Thoracic aorta (tissue), 2 donors: ENCODE measurements around the gene RHEB. TPM values are rescaled to one million over a fixed set of nuclear protein-coding genes. Genes with fewer than 3 reads are reported as not detected.

Experiments
- ATAC-seq: fragments of 150-250 bp; one replicate; pipeline ENCODE4 v1.8.0; 2017; ENCODE audit warnings: low read depth; ENCODE audit not compliant: insufficient number of reproducible peaks, low FRiP score
- DNase-seq: peaks from one replicate; pipeline ENCODE4 v3.0.0-alpha.2; 2020; ENCODE audit warnings: low spot score
- H3K27ac ChIP-seq, 2 donors: fragments of 200-600 bp; sonication (generic); 1 replicate in 1 of 2; 2 replicates in 1 of 2; pipeline ENCODE4 v1.5.1; 2016; ENCODE audit warnings: mild to moderate bottlenecking in 2 of 2, moderate library complexity in 2 of 2
- H3K27me3 ChIP-seq: fragments of 200-600 bp; sonication (generic); replicated peaks from 2 replicates; pipeline ENCODE4 v1.6.0; 2016; ENCODE audit warnings: mild to moderate bottlenecking; ENCODE audit not compliant: insufficient read depth
- H3K36me3 ChIP-seq: fragments of 200-600 bp; sonication (generic); one replicate; pipeline ENCODE4 v1.5.1; 2016
- H3K4me1 ChIP-seq, 2 donors: fragments of 200-600 bp; sonication (generic); 1 replicate in 1 of 2; 2 replicates in 1 of 2; pipeline versions ENCODE4 v1.5.1 to v1.6.0; 2016; ENCODE audit warnings: low read depth in 2 of 2, mild to moderate bottlenecking in 1 of 2; ENCODE audit not compliant: control insufficient read depth in 1 of 2
- H3K4me3 ChIP-seq: fragments of 200-600 bp; sonication (generic); 2 replicates; pipeline ENCODE4 v1.5.1; 2016; ENCODE audit warnings: mild to moderate bottlenecking
- H3K9me3 ChIP-seq: fragments of 200-600 bp; sonication (generic); 2 replicates; pipeline ENCODE4 v1.5.1; 2016
- total RNA-seq, 2 donors: library from RNA; depleted of rRNA; stranded (reverse); fragments of >200 nt; gene quantifications; one replicate each; pipeline versions ENCODE4 v1.1.0 to v1.2.3, GENCODE V29; 2016
- TF ChIP-seq, protein P1 (sequence below): fragments of 200-600 bp; sonication (generic); IDR thresholded peaks from one replicate; pipeline ENCODE4 v1.5.1; 2019; ENCODE audit warnings: antibody characterized with exemption

The RHEB gene
- total RNA-seq, 2 donors from 2014 or later = 88.9 to 102 TPM

DNA sequence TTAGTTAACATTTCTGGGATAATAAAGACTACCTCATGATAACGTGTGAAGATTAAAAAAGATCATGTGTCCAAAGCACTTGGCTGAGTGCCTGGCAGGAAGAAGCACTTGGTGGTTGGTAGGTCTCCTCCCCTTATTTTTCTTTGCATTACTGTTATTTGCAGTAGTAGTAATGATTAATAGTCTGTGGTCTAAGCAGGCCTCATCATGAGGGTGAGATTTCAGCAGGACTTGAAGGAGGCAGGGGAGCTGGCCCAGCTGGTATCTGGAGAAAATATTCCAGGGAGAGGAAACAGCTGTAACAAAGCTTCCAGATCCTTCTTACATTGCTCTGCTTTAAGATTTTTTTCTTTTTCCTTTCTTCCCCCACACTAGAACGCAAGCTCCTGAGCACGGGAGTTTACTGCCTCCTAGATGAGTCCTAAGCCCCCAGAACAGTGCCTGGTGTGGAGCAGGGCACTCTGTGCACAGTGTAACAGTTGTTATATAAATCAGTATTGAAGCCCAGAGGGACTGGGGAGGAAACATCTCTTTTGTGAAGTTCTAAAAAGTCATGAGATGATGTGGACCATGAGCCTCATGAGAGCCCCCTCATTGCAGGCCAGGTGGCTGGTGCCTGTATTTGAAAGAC lies 31.1 kb upstream of the RHEB start:
- no peaks in the 10 kb centered on the region for H3K9me3 ChIP-seq
- H3K4me3 ChIP-seq = no peak overlapping the region
- no peaks in the 10 kb centered on the region for H3K36me3 ChIP-seq
- ATAC-seq = no peak
- DNase-seq = no peak
- H3K27me3 ChIP-seq = no peaks in the 10 kb centered on the region
- peaks cover 0 to 10% of the 10 kb centered on the region in 2 donors for H3K4me1 ChIP-seq
- H3K27ac ChIP-seq = no peak overlapping the region
- TF ChIP-seq, protein P1, sequence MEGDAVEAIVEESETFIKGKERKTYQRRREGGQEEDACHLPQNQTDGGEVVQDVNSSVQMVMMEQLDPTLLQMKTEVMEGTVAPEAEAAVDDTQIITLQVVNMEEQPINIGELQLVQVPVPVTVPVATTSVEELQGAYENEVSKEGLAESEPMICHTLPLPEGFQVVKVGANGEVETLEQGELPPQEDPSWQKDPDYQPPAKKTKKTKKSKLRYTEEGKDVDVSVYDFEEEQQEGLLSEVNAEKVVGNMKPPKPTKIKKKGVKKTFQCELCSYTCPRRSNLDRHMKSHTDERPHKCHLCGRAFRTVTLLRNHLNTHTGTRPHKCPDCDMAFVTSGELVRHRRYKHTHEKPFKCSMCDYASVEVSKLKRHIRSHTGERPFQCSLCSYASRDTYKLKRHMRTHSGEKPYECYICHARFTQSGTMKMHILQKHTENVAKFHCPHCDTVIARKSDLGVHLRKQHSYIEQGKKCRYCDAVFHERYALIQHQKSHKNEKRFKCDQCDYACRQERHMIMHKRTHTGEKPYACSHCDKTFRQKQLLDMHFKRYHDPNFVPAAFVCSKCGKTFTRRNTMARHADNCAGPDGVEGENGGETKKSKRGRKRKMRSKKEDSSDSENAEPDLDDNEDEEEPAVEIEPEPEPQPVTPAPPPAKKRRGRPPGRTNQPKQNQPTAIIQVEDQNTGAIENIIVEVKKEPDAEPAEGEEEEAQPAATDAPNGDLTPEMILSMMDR = no peak

DNA sequence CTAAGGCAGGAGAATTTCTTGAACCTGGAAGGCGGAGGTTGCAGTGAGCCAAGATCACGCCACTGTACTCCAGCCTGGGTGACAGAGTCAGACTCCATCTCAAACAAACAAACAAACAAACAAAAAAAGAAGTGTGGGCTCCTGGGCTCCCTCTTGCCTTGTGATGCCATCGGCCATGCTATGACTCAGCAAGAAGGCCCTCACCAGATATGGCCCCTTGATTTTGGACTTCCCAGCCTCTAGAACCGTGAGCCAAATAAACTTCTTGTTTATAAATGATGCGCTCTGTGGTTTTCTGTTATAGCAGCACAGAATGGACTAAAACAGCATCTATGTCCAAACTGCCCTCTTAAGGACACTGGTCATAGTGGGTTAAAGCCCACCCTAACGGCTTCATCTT lies 29.9 kb upstream of the RHEB start:
- Histone ChIP-seq H3K27me3 (no peaks in the 10 kb centered on the region), H3K9me3 (no peaks in the 10 kb centered on the region), H3K27ac (no peak overlapping the region), H3K4me3 (no peak overlapping the region), H3K4me1 (peaks cover 0 to 10% of the 10 kb centered on the region in 2 donors), H3K36me3 (no peaks in the 10 kb centered on the region)
- TF ChIP-seq, protein P1 = no peak
- no peak for DNase-seq
- no peak for ATAC-seq

DNA sequence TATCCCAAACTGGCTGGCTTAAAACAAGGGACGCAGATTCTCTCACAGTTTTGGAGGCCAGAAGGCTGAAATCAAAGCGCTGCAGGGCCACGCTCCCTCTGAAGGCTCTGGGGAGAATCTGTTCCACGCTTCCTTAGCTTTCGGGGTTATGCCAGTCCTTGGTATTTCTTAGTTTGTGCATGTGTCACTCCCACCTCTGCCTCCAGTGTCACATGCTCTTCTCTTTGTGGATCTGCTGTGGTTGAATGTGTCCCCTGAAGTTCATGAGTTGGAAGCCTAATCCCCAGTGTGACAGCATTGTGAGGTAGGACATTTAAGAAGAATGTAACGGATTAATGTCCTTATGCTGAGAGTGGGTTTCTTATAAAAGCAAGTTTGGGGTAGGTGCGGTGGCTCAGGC lies 29.4 kb upstream of the RHEB start:
- H3K36me3 ChIP-seq = no peaks in the 10 kb centered on the region
- H3K9me3 ChIP-seq = no peaks in the 10 kb centered on the region
- H3K4me1 ChIP-seq = peaks cover 0 to 10% of the 10 kb centered on the region in 2 donors
- H3K27ac ChIP-seq = no peak overlapping the region
- DNase-seq (no peak), ATAC-seq (no peak)
- H3K27me3 ChIP-seq = no peaks in the 10 kb centered on the region
- no peak overlapping the region for H3K4me3 ChIP-seq
- TF ChIP-seq, protein P1 = no peak

DNA sequence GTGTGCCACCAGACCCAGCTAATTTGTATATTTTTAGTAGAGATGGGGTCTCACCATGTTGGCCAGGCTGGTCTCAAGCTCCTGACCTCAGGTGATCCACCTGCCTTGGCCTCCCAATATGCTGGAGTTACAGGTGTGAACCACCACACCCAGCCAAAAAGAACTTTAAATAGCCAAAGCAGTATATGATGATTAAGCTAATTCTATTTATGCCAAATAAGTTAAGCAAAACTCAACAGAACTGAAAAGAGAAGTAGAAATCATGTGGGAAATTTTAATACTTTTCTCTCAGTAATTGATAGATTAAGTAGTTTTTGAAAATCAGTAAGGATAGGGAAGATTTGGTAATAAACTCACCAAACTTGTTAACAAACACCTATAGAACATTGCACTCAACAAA lies 24.5 kb upstream of the RHEB start:
- peaks cover under 1 to 9% of the 10 kb centered on the region in 2 donors for H3K4me1 ChIP-seq
- H3K4me3 ChIP-seq = no peak overlapping the region
- TF ChIP-seq, protein P1 = no peak
- no peak for ATAC-seq
- H3K27me3 ChIP-seq = no peaks in the 10 kb centered on the region
- no peak for DNase-seq
- H3K36me3 ChIP-seq = no peaks in the 10 kb centered on the region
- no peak overlapping the region for H3K27ac ChIP-seq
- H3K9me3 ChIP-seq = no peaks in the 10 kb centered on the region

DNA sequence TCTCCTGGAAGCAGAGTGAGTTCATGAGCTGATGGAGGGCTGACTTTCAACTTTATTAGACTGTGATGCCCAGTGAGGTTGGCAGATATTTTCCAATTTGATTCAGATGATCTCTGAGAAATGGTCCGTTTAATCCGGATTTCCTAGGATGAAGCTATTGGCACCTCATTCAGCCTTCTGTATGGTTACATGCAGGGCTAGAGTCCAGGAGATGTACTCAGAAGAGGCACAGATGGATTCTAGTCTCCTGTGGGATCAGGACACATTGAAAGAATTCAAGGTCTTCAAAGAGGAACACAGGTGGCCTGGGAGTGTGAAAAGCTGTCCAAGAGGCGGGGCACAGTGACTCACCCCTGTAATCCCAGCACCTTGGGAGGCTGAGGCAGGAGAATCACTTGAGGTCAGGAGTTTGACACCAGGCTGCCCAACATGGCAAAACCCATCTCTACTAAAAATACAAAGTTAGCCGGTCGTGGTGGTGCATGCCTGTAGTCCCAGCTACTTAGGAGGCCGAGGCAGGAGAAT lies 23.0 kb upstream of the RHEB start:
- H3K36me3 ChIP-seq = no peaks in the 10 kb centered on the region
- DNase-seq = no peak
- peaks cover 8 to 24% of the 10 kb centered on the region in 2 donors for H3K4me1 ChIP-seq
- H3K27ac ChIP-seq = no peak overlapping the region
- TF ChIP-seq, protein P1 = no peak
- no peaks in the 10 kb centered on the region for H3K27me3 ChIP-seq
- no peaks in the 10 kb centered on the region for H3K9me3 ChIP-seq
- no peak for ATAC-seq
- no peak overlapping the region for H3K4me3 ChIP-seq
